GM19324 (cell line): ENCODE results near the gene ALX3.

Source experiments
- ATAC-seq: cut with Tn5 transposase; IDR thresholded peaks from one replicate; pipeline ENCODE4 v1.9.1; 2021; ENCODE audit warnings: mild to moderate bottlenecking, moderate library complexity; ENCODE audit not compliant: unreplicated experiment, low FRiP score

ALX3 gene

DNA sequence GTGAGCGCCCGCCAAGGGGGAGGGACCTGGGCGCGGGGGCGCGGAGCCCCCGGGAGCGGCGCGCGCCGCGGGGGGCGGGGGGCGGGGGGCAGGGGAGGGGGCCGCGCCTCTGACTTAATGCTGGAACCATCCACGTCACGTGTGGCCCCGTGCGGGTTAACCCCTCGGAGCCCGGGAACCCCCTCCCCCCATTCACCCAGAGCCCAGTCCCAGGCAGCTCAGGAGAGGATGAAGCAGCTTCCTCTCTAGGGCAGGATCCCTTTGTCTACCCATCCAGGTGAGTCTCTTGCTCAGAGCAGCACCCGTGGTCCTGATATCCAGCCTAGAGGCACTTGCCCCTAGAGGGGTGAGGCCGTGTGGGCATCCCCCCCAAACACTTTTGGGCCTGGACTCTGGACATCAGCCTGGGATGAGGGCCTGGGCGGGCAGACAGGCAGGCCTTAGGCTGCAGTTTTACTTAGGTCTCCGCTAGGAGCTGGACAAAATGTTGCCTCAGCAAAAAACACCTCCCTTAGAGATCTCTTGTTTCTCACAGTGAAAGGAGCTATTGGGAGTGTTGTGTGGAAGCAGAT is at the start of gene ALX3:
TSS of gene ALX3 (minus strand) at position 2 of the 572 bp plus-strand sequence. CDS start 60 bp downstream, outside the sequence.
- ATAC-seq: no peak

GRCh38 chr1:110119843-110120242 is 49.4 kb upstream of the ALX3 start:
- ATAC-seq: no peak

DNA sequence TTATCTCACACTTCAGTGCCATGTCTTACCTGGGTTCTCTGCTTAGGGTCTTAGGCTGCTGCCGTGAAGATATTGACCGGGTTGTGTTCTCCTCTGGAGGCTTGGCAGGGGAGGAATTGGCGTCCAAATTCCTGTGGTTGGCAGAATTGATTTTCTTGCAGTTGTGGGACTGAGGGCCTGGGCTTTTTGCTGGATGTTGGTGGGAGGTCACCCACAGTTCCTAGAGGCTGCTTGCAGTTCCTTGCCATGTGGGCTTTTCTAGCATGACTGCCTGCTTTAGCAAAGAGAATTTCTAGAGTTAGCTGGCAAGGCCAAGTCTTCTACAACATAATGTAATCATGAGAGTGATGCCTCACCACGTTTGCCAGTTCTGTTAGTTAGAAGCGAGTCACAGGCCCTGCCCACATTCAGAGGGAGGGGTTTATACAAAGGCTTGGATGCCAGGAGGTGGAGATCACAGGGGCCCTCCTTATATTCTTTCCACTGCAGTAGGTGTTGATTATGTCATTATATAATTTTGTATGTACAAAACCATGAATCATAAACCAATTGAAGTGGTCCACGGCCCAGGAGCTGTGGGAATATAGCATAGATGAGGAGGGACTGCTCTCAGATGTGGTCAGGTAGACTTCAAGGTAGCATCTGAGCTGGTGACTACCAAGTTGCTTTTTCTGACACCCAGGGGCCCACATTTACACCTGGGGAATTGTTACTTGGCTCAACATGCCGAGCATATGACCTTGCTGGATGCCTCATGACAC is 48.3 kb upstream of the ALX3 start:
- ATAC-seq: no peak

DNA sequence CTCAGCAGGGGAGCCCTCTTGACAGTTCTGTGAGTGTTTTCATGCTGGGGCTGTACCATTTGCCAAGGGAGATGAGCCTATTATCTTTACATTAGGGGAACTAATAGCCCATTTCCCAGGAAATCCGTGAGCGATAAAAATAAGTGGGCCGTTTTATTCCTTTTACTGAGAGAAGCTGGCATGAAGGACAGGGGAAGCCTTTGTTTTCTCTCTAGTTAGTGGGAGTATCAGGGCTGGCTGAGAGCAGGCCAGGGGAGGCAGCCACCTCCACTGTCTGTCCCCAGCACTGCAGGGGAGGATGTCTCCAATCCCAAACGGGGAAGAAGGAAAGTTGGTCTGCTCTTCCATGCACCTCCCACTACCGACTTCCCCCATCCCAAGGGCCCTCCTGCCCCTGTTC is 44.3 kb upstream of the ALX3 start:
- ATAC-seq: no peak

GRCh38 chr1:110114173-110114572 is 43.7 kb upstream of the ALX3 start:
- ATAC-seq: no peak

DNA sequence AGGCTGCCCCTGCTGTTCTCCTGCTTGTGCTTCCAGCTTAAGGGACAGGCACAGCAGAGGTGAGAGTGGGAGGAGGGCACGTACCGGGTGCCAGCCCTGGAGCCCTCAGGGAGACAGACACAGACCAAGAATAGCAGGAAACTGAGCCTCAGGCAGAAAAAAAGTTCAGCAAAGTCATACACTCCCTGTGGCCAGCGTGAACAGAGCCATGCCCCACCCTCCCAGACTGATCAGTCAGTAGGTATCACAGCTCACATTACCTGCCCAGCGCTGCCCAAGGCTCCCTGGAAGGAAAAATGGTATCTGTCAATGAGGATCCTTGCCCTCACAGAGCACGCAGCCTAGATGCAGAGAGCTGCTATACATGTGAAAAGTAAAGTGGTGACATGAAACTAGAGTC is 43.1 kb upstream of the ALX3 start:
- no peak for ATAC-seq

GRCh38 chr1:110112656-110113055 is 42.2 kb upstream of the ALX3 start:
- no peak for ATAC-seq

GRCh38 chr1:110112143-110112542 is 41.7 kb upstream of the ALX3 start, which contains the start of gene UBL4B:
TSS of gene UBL4B (plus strand) at chr1:110112443. CDS start at chr1:110112535, 92 bp downstream.
- ATAC-seq: no peak

GRCh38 chr1:110111081-110111480 is 40.6 kb upstream of the ALX3 start:
- no peak for ATAC-seq

- no peak for ATAC-seq
Measured at GRCh38 chr1:110107867-110108469, 37.5 kb upstream of the ALX3 start.

- ATAC-seq: no peak
Measured at GRCh38 chr1:110106013-110106941, 35.8 kb upstream of the ALX3 start.

DNA sequence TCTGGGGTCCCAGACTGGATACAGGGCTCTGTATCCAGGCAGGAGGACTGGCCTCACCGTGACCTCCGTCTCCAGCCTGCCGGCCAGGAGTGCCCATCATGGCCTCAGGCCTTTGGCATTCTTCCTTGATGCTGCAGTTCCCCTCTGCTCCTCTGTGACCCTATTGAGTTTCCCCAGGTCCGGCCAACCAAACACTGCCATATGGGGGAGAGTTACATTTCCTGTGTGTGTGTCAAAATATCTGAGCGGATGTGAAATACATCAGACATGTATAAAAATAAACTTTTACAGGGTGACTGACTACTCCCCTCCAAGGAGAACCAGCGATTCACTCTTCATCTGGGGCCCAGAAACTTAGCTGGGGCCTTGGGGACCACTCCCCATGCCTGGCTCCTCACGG is 31.6 kb upstream of the ALX3 start:
- no peak for ATAC-seq

- no peak for ATAC-seq
Measured at GRCh38 chr1:110100335-110100734, 29.9 kb upstream of the ALX3 start.

DNA sequence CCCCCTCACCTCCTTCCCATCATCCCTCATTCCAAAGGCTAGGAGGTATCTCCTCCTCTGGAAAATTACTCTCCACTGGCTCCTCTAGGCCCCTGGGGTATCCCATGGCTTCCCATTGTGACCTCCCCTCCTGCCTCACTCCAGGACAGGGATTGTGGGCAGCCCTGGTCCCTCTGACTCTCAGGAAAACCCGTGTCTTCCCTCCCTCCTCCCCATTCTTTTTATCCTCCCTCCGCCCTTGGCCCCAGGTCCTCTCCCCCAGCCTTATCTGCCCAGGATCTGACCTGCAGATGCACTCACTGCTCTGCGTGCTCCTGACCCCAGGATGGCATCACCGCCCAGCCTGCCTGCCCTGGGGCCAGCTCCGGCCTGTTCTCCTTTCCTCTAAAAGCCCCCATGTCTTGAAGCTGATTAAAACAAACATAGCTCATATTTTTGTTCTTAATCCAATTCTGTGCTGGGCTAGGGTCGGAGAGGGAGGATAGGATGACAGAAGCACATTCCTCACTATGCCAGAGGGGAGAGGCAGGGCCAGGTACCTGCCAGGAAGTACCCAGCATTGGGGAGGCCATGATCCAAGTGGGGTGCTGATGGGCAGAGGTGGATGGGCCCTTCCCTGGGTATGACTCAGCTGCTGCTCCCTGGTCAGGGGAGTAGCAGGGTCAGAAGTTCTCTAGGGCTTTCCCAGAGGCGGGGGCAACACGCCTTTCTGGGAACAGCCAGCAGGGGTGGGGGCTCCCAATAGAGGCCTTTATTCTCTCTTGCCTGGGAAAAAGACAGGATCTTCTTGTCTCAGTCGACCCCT is 28.0 kb upstream of the ALX3 start:
- ATAC-seq: no peak

DNA sequence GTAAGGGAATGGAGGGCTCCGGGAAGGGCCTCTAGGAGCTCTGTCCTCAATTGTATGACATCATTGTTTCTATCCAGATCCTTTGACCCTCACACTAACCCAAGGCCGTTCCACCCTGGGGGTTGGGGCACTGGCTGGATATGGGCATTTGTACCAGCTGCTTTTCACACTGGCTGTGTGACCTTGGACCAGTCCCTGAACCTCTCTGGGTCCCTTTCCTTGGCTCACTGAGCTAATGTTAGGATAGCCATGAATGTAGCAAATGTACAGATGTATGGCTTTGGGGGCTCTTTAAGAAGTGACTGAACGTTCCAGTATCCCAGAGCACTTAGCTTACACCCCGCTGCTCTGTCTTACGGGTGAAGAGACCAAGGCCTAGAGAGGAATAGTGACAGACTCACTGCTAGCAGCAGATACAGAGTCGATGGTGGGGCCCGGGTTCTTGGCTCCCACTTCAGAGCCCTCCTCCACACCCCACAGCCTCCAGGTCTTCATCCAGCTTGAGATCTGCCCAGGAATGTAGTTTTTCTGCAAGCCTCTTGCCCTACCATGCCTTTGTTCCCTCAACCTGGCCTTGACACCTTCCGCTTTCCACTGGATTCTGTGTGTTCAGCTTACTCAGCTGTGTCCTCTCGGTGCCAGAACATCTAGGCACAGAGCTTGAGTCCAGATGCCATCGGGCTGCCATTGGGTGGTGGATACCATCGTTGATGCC is 27.2 kb upstream of the ALX3 start:
- no peak for ATAC-seq

- no peak for ATAC-seq
Measured at GRCh38 chr1:110094931-110095654, 24.6 kb upstream of the ALX3 start.

GRCh38 chr1:110092991-110093390 is 22.5 kb upstream of the ALX3 start:
- ATAC-seq: no peak

DNA sequence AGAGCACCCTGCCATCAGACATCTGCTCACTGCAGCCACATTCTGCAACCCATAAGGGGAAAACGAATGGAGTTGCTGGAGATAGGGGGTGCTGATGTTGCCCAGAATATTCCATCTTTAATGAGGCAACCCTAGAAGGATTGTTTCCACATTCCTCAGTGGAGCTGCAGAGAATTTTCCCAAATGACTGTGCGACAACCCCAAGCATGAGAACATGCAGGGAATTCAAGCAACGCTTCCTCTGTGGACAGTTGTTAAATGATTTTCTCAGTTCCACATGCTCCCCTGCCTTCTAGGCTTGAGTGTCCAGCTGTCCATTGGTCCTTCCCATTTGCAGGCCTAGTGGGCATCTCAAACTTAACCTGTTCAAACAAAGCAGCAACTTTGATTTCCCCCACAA is 21.3 kb upstream of the ALX3 start:
- no peak for ATAC-seq

GRCh38 chr1:110091381-110091780 is 20.9 kb upstream of the ALX3 start:
- no peak for ATAC-seq
